ENCODE data around the gene SERTM2. TPM values are rescaled to one million over a fixed set of nuclear protein-coding genes. Genes with fewer than 3 reads are reported as not detected.
"Not testable (repeated sequence)": the region's sequence is repeated elsewhere in the genome, so short reads cannot be mapped to it uniquely, and the experiment has no call there.

Gene SERTM2
- total RNA-seq, 8 experiments from 2014 or later, result 0.10 to 4.3 (median 0.57) TPM; not detected in 1

DNA sequence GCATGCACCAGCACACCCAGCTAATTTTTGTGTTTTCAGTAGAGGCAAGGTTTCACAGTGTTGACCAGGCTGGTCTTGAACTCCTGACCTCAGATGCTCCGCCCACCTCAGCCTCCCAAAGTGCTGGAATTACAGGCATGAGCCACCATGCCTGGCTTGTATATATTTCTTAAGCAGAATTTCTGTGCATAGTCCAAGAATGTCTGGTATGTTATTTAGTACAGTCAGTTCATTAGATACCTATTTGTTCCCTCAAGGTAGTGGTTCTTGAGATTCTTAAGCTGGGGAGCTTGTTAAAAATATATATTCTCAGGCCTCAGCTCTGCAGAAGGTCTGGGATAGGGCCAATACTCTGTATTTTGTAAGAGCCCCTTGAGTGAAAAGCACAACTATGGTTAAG lies 4.6 kb upstream of the SERTM2 start:
- in situ Hi-C loops (cut with MboI; ENCODE audit: low pct_unique_long_range_greater_than_20kb in 2 of 9, low sequenced_read_pairs in 9 of 9, unreplicated experiment in 9 of 9), result no loop called here
- ATAC-seq (replicated peaks in 6 of 8), result no peak
- no peak overlapping the region for H3K27ac ChIP-seq
- WGBS, 10 experiments, result no CpG with 5 or more reads among the region's 1 CpG
- H3K4me1 ChIP-seq (replicated peaks in 1 of 2), result peaks cover 0 to 54% of the 10 kb centered on the region in 2 donors
- H3K4me3 ChIP-seq, result no peak overlapping the region

DNA sequence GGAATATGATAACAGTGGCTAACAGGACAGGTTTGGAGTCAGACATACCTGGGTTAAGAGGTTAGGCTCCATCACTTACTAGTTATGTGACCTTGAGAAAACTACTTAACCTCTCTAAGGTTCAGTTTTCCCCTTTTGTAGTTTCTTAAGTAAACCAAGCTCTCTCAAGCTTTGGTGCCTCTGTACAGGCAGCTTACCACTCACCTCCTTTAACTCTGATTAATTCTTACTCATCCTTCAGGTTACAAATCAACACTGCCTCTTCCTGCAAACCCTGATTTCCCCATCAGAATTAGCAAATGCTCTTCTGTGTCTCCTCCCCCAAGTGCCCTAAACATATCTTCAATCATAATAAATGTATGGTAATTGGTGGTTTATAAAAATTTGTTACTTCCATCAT lies 3.5 kb upstream of the SERTM2 start:
- Histone ChIP-seq H3K4me3 (no peak overlapping the region), H3K4me1 (replicated peaks in 1 of 2) (peaks cover 0 to 44% of the 10 kb centered on the region in 2 donors), H3K27ac (no peak overlapping the region)
- peak in 4 of 8 experiments; percentile 24 to 64 (median 41) for ATAC-seq (replicated peaks in 6 of 8)
- in situ Hi-C loops (cut with MboI; ENCODE audit: low pct_unique_long_range_greater_than_20kb in 2 of 9, low sequenced_read_pairs in 9 of 9, unreplicated experiment in 9 of 9), result no loop called here

DNA sequence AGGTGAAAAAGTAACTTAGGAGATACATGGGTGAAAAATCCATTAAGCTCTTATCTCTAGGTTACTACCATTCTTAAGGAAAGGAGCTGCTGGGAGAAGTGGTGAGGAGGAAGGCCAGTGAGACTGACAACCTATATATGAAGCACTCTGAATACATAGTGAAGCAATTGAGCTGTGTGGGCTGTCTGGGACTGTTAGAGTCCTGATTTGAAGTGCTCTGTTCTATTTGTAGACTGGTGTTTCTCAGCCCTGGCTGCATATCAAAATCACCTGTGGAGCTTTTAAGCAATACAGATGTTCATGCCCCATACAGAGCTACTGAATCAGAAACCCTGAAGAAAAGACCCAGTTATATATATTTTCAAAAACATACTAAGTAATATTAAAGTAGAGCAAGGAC lies 3.9 kb downstream of the SERTM2 start:
- H3K4me3 ChIP-seq, result no peak overlapping the region
- ATAC-seq (replicated peaks in 6 of 8), result no peak
- in situ Hi-C loops (cut with MboI; ENCODE audit: low pct_unique_long_range_greater_than_20kb in 2 of 9, low sequenced_read_pairs in 9 of 9, unreplicated experiment in 9 of 9), result no loop called here
- H3K27ac ChIP-seq, result no peak overlapping the region
- H3K4me1 ChIP-seq (replicated peaks in 1 of 2), result peaks cover 21 to 30% of the 10 kb centered on the region in 2 donors

- peak in 3 of 8 experiments; percentile 19 to 73 (median 54) for ATAC-seq (replicated peaks in 6 of 8)
- WGBS, 10 experiments, result 56 to 100% (median 88%) methylated on average over 1 to 4 of the region's 5 CpGs; no CpG with 5 or more reads in 6 of the 10 experiments
- peak overlapping the region in 1 of 2 donors; percentile 32 for H3K27ac ChIP-seq
- H3K4me1 ChIP-seq (replicated peaks in 1 of 2), result peaks cover 27 to 41% of the 10 kb centered on the region in 2 donors
- no peak overlapping the region for H3K4me3 ChIP-seq
- in situ Hi-C loops (cut with MboI; ENCODE audit: low pct_unique_long_range_greater_than_20kb in 2 of 9, low sequenced_read_pairs in 9 of 9, unreplicated experiment in 9 of 9), result no loop called here
Measured at GRCh38 chrX:111518667-111519066, 7.2 kb downstream of the SERTM2 start.

GRCh38 chrX:111519215-111519614 lies 7.8 kb downstream of the SERTM2 start:
- Histone ChIP-seq H3K4me1 (replicated peaks in 1 of 2) (peaks cover 27 to 41% of the 10 kb centered on the region in 2 donors), H3K4me3 (no peak overlapping the region), H3K27ac (peak overlapping the region in 1 of 2 donors; percentile 32)
- 0 to 100% (median 17%) methylated on average over 1 to 2 of the region's 2 CpGs; no CpG with 5 or more reads in 7 of the 10 experiments for WGBS, 10 experiments
- peak; percentile 78 to 97 (median 90) for ATAC-seq (replicated peaks in 6 of 8)
- in situ Hi-C loops (cut with MboI; ENCODE audit: low pct_unique_long_range_greater_than_20kb in 2 of 9, low sequenced_read_pairs in 9 of 9, unreplicated experiment in 9 of 9), result no loop called here

DNA sequence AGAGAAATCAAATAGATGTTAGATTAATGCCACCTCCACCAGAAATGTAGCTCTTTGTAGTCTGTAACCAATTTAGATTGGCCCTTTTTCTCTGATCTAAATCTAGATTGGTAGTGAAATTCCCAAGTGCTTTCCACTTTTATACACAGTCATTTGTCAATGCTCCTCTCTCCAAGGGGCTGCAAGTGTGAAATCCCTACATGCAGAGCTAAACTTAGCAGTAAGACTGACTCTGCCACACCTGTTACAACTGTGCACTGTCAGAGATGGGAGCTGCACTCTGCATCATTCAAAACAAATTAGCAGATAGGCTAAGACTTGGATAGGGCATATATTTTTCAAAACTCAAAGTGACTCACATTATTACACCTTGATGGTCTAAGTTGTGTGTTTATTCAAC lies 9.1 kb downstream of the SERTM2 start:
- in situ Hi-C loops (cut with MboI; ENCODE audit: low pct_unique_long_range_greater_than_20kb in 2 of 9, low sequenced_read_pairs in 9 of 9, unreplicated experiment in 9 of 9), result no loop called here
- Histone ChIP-seq H3K4me1 (replicated peaks in 1 of 2) (peaks cover 27 to 41% of the 10 kb centered on the region in 2 donors), H3K27ac (no peak overlapping the region), H3K4me3 (no peak overlapping the region)
- ATAC-seq (replicated peaks in 6 of 8), result peak in 2 of 8 experiments; percentile 44 to 56

GRCh38 chrX:111521169-111521568 lies 9.7 kb downstream of the SERTM2 start:
- whole genome bisulfite sequencing, 10 experiments, result 0 to 33% (median 22%) methylated on average over 1 of the region's 1 CpG; no CpG with 5 or more reads in 7 of the 10 experiments
- peaks cover 27 to 41% of the 10 kb centered on the region in 2 donors for H3K4me1 ChIP-seq (replicated peaks in 1 of 2)
- in situ Hi-C loops (cut with MboI; ENCODE audit: low pct_unique_long_range_greater_than_20kb in 2 of 9, low sequenced_read_pairs in 9 of 9, unreplicated experiment in 9 of 9), result no loop called here
- H3K4me3 ChIP-seq, result no peak overlapping the region
- ATAC-seq (replicated peaks in 6 of 8), result peak in 3 of 8 experiments; percentile 39 to 51 (median 39)
- H3K27ac ChIP-seq, result no peak overlapping the region

DNA sequence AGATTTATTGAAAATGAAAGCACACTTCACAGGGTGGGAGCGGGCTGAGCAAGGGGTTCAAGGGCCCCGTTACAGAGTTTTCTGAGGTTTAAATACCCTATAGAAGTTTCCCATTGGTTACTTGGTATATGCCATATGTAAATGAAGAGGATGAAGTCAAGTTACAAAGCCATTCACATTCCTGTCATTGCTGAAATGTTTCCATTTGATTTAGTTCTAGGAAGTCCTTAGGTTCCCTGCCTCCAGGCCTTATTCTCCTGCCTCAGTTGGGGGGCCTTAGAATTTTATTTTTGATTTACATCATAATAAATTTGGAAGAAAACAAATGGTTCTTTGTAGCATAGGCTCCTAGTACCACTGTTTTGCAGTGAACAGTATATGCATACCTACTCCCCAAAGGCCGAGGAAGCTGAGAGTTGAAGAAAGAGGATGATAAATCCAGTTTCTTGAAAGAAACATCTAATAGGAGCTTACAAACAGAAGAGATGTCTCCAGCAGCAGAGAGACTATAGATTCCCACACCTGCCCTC lies 31.8 kb downstream of the SERTM2 start:
- in situ Hi-C loops (cut with MboI; ENCODE audit: low pct_unique_long_range_greater_than_20kb in 2 of 9, low sequenced_read_pairs in 9 of 9, unreplicated experiment in 9 of 9), result no loop called here
- peak in 1 of 8 experiments; percentile 36 for ATAC-seq (replicated peaks in 6 of 8)
- no peak overlapping the region for H3K4me3 ChIP-seq
- no peak overlapping the region for H3K27ac ChIP-seq
- no peaks in the 10 kb centered on the region for H3K4me1 ChIP-seq (replicated peaks in 1 of 2)
- 0 to 100% (median 49%) methylated on average over 1 to 3 of the region's 3 CpGs; no CpG with 5 or more reads in 5 of the 10 experiments for WGBS, 10 experiments

GRCh38 chrX:111549235-111549634 lies 37.8 kb downstream of the SERTM2 start:
- ATAC-seq (replicated peaks in 6 of 8); H3K4me3 ChIP-seq; in situ Hi-C loops (cut with MboI; ENCODE audit: low pct_unique_long_range_greater_than_20kb in 2 of 9, low sequenced_read_pairs in 9 of 9, unreplicated experiment in 9 of 9); H3K4me1 ChIP-seq (replicated peaks in 1 of 2); H3K27ac ChIP-seq: not testable (repeated sequence)
- WGBS, 10 experiments, result 20% methylated on average over 1 of the region's 6 CpGs; no CpG with 5 or more reads in 9 of the 10 experiments

- Histone ChIP-seq H3K27ac (no peak overlapping the region), H3K4me3 (no peak overlapping the region), H3K4me1 (replicated peaks in 1 of 2) (peaks cover 0 to 2% of the 10 kb centered on the region in 2 donors)
- ATAC-seq (replicated peaks in 6 of 8), result no peak
- in situ Hi-C loops (cut with MboI; ENCODE audit: low pct_unique_long_range_greater_than_20kb in 2 of 9, low sequenced_read_pairs in 9 of 9, unreplicated experiment in 9 of 9), result no loop called here
- 0 to 8% (median 0%) methylated on average over 1 to 2 of the region's 2 CpGs; no CpG with 5 or more reads in 6 of the 10 experiments for WGBS, 10 experiments
Measured at GRCh38 chrX:111555406-111555958, 44.0 kb downstream of the SERTM2 start.

DNA sequence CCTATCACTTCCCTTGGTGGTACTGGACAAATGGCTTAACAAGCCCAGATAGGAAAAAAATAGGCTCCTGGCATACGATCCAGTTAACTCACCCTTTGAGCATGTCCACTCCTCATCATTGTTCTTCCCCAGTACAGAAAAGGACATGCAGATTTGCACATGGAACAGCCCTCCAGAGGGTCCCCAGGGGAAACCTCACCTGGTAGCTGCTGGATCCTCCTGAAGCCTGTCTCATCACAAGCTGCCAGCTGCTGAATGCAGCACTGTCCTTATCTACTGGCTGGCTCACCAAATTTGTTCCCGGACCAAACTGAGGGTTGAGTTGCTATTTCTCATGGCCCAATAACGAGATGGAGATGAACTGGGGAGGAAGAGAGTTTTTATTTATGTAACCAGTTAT lies 49.4 kb downstream of the SERTM2 start:
- WGBS, 10 experiments, result 51% methylated on average over 2 of the region's 3 CpGs; no CpG with 5 or more reads in 9 of the 10 experiments
- Histone ChIP-seq H3K4me1 (replicated peaks in 1 of 2) (peaks cover 0 to 2% of the 10 kb centered on the region in 2 donors), H3K27ac (no peak overlapping the region), H3K4me3 (no peak overlapping the region)
- in situ Hi-C loops (cut with MboI; ENCODE audit: low pct_unique_long_range_greater_than_20kb in 2 of 9, low sequenced_read_pairs in 9 of 9, unreplicated experiment in 9 of 9), result no loop called here
- no peak for ATAC-seq (replicated peaks in 6 of 8)

GRCh38 chrX:111561851-111562250 lies 50.4 kb downstream of the SERTM2 start:
- Histone ChIP-seq H3K4me1 (replicated peaks in 1 of 2) (peaks cover 0 to 6% of the 10 kb centered on the region in 2 donors), H3K27ac (no peak overlapping the region), H3K4me3 (no peak overlapping the region)
- no peak for ATAC-seq (replicated peaks in 6 of 8)
- in situ Hi-C loops (cut with MboI; ENCODE audit: low pct_unique_long_range_greater_than_20kb in 2 of 9, low sequenced_read_pairs in 9 of 9, unreplicated experiment in 9 of 9), result no loop called here
- 0 to 83% (median 20%) methylated on average over 1 of the region's 1 CpG; no CpG with 5 or more reads in 4 of the 10 experiments for WGBS, 10 experiments

- H3K4me3 ChIP-seq, result no peak overlapping the region
- in situ Hi-C loops (cut with MboI; ENCODE audit: low pct_unique_long_range_greater_than_20kb in 2 of 9, low sequenced_read_pairs in 9 of 9, unreplicated experiment in 9 of 9), result no loop called here
- 0 to 56% (median 33%) methylated on average over 1 to 6 of the region's 6 CpGs; no CpG with 5 or more reads in 5 of the 10 experiments for WGBS, 10 experiments
- H3K4me1 ChIP-seq (replicated peaks in 1 of 2), result peaks cover 8 to 19% of the 10 kb centered on the region in 2 donors
- H3K27ac ChIP-seq, result no peak overlapping the region
- peak in 7 of 8 experiments; percentile 12 to 93 (median 74) for ATAC-seq (replicated peaks in 6 of 8)
Measured at GRCh38 chrX:111567542-111568255, 56.3 kb downstream of the SERTM2 start.
